ENCODE data around the gene AADACL3. TPM values are rescaled to one million over a fixed set of nuclear protein-coding genes. Genes with fewer than 3 reads are reported as not detected.
"Not testable (repeated sequence)": the region's sequence is repeated elsewhere in the genome, so short reads cannot be mapped to it uniquely, and the experiment has no call there.

The AADACL3 gene
- not detected for total RNA-seq

DNA sequence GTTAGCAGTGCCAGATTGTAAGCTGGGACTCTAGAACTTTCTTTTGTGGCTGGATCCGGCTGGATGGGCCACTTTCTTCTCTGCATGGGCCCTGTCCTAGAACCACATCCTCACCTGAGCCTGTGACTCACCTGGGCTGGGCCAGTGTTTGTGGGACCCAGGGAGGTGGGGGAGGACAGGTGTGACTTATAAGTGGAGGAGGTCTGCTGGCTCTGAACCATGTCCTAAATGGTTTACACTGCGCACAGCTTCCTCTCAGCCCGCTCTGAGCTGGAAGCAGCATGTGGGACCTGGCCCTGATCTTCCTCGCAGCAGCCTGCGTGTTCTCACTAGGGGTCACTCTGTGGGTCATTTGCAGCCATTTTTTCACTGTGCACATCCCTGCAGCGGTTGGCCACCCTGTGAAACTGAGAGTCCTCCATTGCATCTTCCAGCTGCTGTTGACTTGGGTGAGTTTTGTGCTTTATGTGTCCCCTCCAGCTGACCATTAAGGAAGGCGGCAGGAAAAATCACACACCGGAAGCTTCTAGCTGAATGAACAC, at the start of gene AADACL3:
Gene AADACL3 (plus strand): TSS at position 215 of the 542 bp plus-strand sequence. CDS start 67 bp downstream, at position 282.
- peaks cover 0 to 5% (median 0%) of the 10 kb centered on the region in 4 donors for H3K27me3 ChIP-seq
- TF ChIP-seq CTCF (IDR thresholded peaks at IDR 0.05) (no peak), POLR2AphosphoS5 (IDR thresholded peaks at IDR 0.05) (no peak), POLR2A (IDR thresholded peaks at IDR 0.05; ENCODE audit: low read depth) (no peak), EP300 (IDR thresholded peaks at IDR 0.05) (no peak)
- H3K4me3 ChIP-seq = no peak within 1 kb of the TSS
- 79% methylated on average over 8 of the region's 8 CpGs for WGBS
- no peak within 1 kb of the TSS for H3K27ac ChIP-seq (replicated peaks in 1 of 4)
- intact Hi-C loops (cut with DNase I) = no loop called here
- H3K9me3 ChIP-seq = no peaks in the 10 kb centered on the region
- peak; percentile 77 for DNase-seq (ENCODE audit: extremely low spot score)
- H3K4me1 ChIP-seq = no peaks in the 10 kb centered on the region
- no peaks in the 10 kb centered on the region for H3K36me3 ChIP-seq

DNA sequence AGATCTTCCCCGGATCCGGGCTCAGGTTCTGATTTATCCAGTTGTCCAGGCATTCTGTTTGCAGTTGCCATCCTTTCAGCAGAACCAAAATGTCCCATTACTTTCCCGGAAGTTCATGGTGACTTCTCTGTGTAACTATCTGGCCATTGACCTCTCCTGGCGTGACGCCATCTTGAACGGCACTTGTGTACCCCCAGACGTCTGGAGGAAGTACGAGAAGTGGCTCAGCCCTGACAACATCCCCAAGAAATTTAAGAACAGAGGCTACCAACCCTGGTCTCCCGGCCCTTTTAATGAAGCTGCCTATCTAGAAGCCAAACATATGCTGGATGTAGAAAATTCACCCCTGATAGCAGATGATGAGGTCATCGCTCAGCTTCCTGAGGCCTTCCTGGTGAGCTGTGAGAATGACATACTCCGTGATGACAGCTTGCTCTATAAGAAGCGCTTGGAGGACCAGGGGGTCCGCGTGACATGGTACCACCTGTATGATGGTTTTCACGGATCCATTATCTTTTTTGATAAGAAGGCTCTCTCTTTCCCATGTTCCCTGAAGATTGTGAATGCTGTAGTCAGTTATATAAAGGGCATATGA, 49.7 kb upstream of the AADACL3 start:
- no peak for TF ChIP-seq EP300 (IDR thresholded peaks at IDR 0.05)
- TF ChIP-seq POLR2AphosphoS5 (IDR thresholded peaks at IDR 0.05) = no peak
- no peak for TF ChIP-seq CTCF (IDR thresholded peaks at IDR 0.05)
- TF ChIP-seq POLR2A (IDR thresholded peaks at IDR 0.05; ENCODE audit: low read depth) = no peak
- Histone ChIP-seq H3K9me3 (peaks cover 0 to 17% (median 5%) of the 10 kb centered on the region in 4 donors), H3K4me1 (no peaks in the 10 kb centered on the region), H3K4me3 (no peak overlapping the region), H3K36me3 (no peaks in the 10 kb centered on the region), H3K27ac (replicated peaks in 1 of 4) (no peak overlapping the region), H3K27me3 (no peaks in the 10 kb centered on the region)
- no peak for DNase-seq (ENCODE audit: extremely low spot score)
- WGBS = 83% methylated on average over 14 of the region's 15 CpGs
- intact Hi-C loops (cut with DNase I) = no loop called here

DNA sequence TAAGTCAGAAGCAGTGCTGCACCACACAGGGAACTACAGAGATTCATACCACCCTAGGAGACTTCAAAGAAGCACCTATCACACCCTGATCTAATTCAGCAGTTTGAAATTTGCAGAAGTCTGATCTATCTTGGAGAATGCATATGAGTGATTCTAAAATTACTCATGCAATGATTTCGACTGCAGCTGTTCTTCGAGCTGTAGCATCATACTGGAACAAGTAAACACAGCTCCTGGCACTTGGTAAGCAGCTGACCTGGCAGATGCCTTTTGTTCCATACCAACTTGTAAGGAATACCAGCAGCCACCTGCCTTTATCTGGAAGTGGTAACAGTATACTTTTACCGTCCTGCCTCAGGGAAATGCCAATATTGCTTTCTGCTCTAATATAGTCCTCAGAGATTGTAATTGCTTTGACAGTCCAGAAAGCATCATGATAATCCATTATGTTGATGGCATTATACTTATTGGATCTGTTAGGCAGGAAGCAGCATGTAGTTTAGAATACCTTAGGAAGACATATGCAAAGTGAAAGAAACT, 46.3 kb upstream of the AADACL3 start:
- Histone ChIP-seq H3K4me3 (no peak overlapping the region), H3K9me3 (peaks cover 0 to 8% (median 0%) of the 10 kb centered on the region in 4 donors), H3K27me3 (no peaks in the 10 kb centered on the region), H3K36me3 (no peaks in the 10 kb centered on the region), H3K4me1 (no peaks in the 10 kb centered on the region), H3K27ac (replicated peaks in 1 of 4) (no peak overlapping the region)
- DNase-seq (ENCODE audit: extremely low spot score) = no peak
- 74% methylated on average over 3 of the region's 3 CpGs for WGBS
- intact Hi-C loops (cut with DNase I) = no loop called here
- TF ChIP-seq CTCF (IDR thresholded peaks at IDR 0.05) (no peak), EP300 (IDR thresholded peaks at IDR 0.05) (no peak), POLR2A (IDR thresholded peaks at IDR 0.05; ENCODE audit: low read depth) (no peak), POLR2AphosphoS5 (IDR thresholded peaks at IDR 0.05) (no peak)

GRCh38 chr1:12674358-12674757, 41.6 kb upstream of the AADACL3 start:
- Histone ChIP-seq H3K9me3 (no peaks in the 10 kb centered on the region), H3K4me3 (no peak overlapping the region)
- intact Hi-C loops (cut with DNase I) = no loop called here

DNA sequence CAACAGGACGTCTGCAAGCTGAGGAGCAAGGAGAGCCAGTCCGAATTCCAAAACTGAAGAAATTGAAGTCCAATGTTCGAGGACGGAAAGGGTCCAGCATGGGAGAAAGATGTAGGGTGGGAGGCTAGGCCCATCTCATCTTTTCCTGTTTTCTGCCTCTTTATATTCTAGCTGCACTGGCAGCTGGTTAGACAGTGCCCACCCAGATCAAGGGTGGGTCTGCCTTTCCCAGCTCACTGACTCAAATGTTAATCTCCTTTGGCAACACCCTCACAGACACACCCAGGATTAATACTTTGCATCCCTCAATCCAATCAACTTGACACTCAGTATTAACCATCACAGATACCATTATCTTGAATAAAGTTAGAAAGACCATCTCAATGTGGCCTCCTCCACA, 39.8 kb upstream of the AADACL3 start:
- H3K9me3 ChIP-seq; DNase-seq (ENCODE audit: extremely low spot score); H3K4me3 ChIP-seq; intact Hi-C loops (cut with DNase I); H3K36me3 ChIP-seq; H3K4me1 ChIP-seq; H3K27ac ChIP-seq (replicated peaks in 1 of 4): not testable (repeated sequence)
- WGBS = 74% methylated on average over 4 of the region's 4 CpGs
- peaks cover 0 to 10% (median 0%) of the 10 kb centered on the region in 4 donors for H3K27me3 ChIP-seq

More at GRCh38 chr1:12674358-12674757, 41.6 kb upstream of the AADACL3 start:
- TF ChIP-seq POLR2AphosphoS5 (IDR thresholded peaks at IDR 0.05) (no peak), POLR2A (IDR thresholded peaks at IDR 0.05; ENCODE audit: low read depth) (no peak), EP300 (IDR thresholded peaks at IDR 0.05) (no peak), CTCF (IDR thresholded peaks at IDR 0.05) (no peak)
- DNase-seq (ENCODE audit: extremely low spot score) = no peak
- no peaks in the 10 kb centered on the region for H3K36me3 ChIP-seq
- no peaks in the 10 kb centered on the region for H3K4me1 ChIP-seq
- H3K27me3 ChIP-seq = peaks cover 0 to 10% (median 0%) of the 10 kb centered on the region in 4 donors
- no peak overlapping the region for H3K27ac ChIP-seq (replicated peaks in 1 of 4)
